HG02938 (cell line): ENCODE results near the gene PAMR1.

ENCODE experiments used
- ATAC-seq: cut with Tn5 transposase; IDR thresholded peaks from one replicate; pipeline ENCODE4 v1.9.1; 2021; ENCODE audit warnings: mild to moderate bottlenecking, moderate library complexity; ENCODE audit not compliant: unreplicated experiment

Gene PAMR1

GRCh38 chr11:35501776-35502175 lies 23.6 kb downstream of the PAMR1 start:
- no peak for ATAC-seq

- no peak for ATAC-seq
These were observed 24.7 kb downstream of the PAMR1 start for GRCh38 chr11:35500744-35501143.

- no peak for ATAC-seq
These were observed 29.0 kb downstream of the PAMR1 start for GRCh38 chr11:35496416-35496815.

GRCh38 chr11:35494957-35495490 lies 30.4 kb downstream of the PAMR1 start:
- no peak for ATAC-seq

GRCh38 chr11:35491231-35491871 lies 34.1 kb downstream of the PAMR1 start:
- no peak for ATAC-seq

GRCh38 chr11:35488117-35488516 lies 37.3 kb downstream of the PAMR1 start:
- ATAC-seq, result no peak

GRCh38 chr11:35487532-35488078 lies 37.8 kb downstream of the PAMR1 start:
- no peak for ATAC-seq

GRCh38 chr11:35486934-35487333 lies 38.5 kb downstream of the PAMR1 start:
- ATAC-seq, result no peak

- no peak for ATAC-seq
These were observed 39.0 kb downstream of the PAMR1 start for GRCh38 chr11:35486446-35486845.

GRCh38 chr11:35485656-35486322 lies 39.6 kb downstream of the PAMR1 start:
- peak; percentile 93 for ATAC-seq

- no peak for ATAC-seq
These were observed 41.0 kb downstream of the PAMR1 start for GRCh38 chr11:35484435-35484834.

GRCh38 chr11:35483131-35483820 lies 42.1 kb downstream of the PAMR1 start:
- ATAC-seq, result no peak

GRCh38 chr11:35479731-35480130 lies 45.7 kb downstream of the PAMR1 start:
- ATAC-seq, result no peak

- no peak for ATAC-seq
These were observed 46.8 kb downstream of the PAMR1 start for GRCh38 chr11:35478471-35479091.

GRCh38 chr11:35477901-35478300 lies 47.5 kb downstream of the PAMR1 start:
- ATAC-seq, result no peak

- no peak for ATAC-seq
These were observed 50.7 kb downstream of the PAMR1 start for GRCh38 chr11:35474688-35475087.

GRCh38 chr11:35473795-35474374 lies 51.5 kb downstream of the PAMR1 start:
- ATAC-seq, result no peak

- ATAC-seq, result no peak
These were observed 54.8 kb downstream of the PAMR1 start for GRCh38 chr11:35470616-35471015.

- ATAC-seq, result no peak
These were observed 59.4 kb downstream of the PAMR1 start for GRCh38 chr11:35466058-35466457.

GRCh38 chr11:35464308-35464707 lies 61.1 kb downstream of the PAMR1 start:
- no peak for ATAC-seq

- ATAC-seq, result no peak
These were observed 62.1 kb downstream of the PAMR1 start for GRCh38 chr11:35463331-35463751.
